DOHH2 (cell line): ENCODE measurements around the gene TM4SF4.

ENCODE experiments used
- H3F3A ChIP-seq: fragments of 200-600 bp; sonication (generic), shearing (Covaris generic); 2 replicates; pipeline ENCODE4 v1.6.0; 2016; ENCODE audit warnings: antibody characterized with exemption, mild to moderate bottlenecking; ENCODE audit not compliant: control insufficient read depth, insufficient read depth
- H3K27ac ChIP-seq: fragments of 200-600 bp; sonication (generic); 2 replicates; pipeline ENCODE4 v1.5.1; 2014; ENCODE audit warnings: low read depth, mild to moderate bottlenecking, low read length, moderate library complexity
- H3K27me3 ChIP-seq: fragments of 200-600 bp; sonication (generic); 2 replicates; pipeline ENCODE4 v1.6.1; 2014; ENCODE audit warnings: mild to moderate bottlenecking, low read length, mixed read lengths; ENCODE audit not compliant: control insufficient read depth
- H3K36me3 ChIP-seq: fragments of 200-600 bp; sonication (generic); 2 replicates; pipeline ENCODE4 v1.6.1; 2014; ENCODE audit warnings: mild to moderate bottlenecking, low read length, moderate library complexity, mixed read lengths; ENCODE audit not compliant: control insufficient read depth
- H3K4me1 ChIP-seq: fragments of 200-600 bp; sonication (generic); 2 replicates; pipeline ENCODE4 v1.6.1; 2014; ENCODE audit warnings: mild to moderate bottlenecking, low read length, mixed read lengths; ENCODE audit not compliant: control insufficient read depth
- H3K4me2 ChIP-seq: fragments of 200-600 bp; sonication (generic); 2 replicates; pipeline ENCODE4 v1.6.0; 2014; ENCODE audit warnings: mild to moderate bottlenecking, low read length, moderate library complexity
- H3K4me3 ChIP-seq: fragments of 200-600 bp; sonication (generic); 2 replicates; pipeline ENCODE4 v1.5.1; 2014; ENCODE audit warnings: mild to moderate bottlenecking, low read length, mixed read lengths
- H3K79me2 ChIP-seq: fragments of 200-600 bp; sonication (generic); 2 replicates; pipeline ENCODE4 v1.6.1; 2014; ENCODE audit warnings: mild to moderate bottlenecking, low read length, mixed read lengths; ENCODE audit not compliant: control insufficient read depth
- H3K9me2 ChIP-seq: fragments of 200-600 bp; sonication (generic); replicated peaks from 2 replicates; pipeline ENCODE4 v1.6.1; 2014; ENCODE audit warnings: mild to moderate bottlenecking, low read length, mixed read lengths; ENCODE audit not compliant: control insufficient read depth
- H3K9me3 ChIP-seq: fragments of 200-600 bp; sonication (generic); 2 replicates; pipeline ENCODE4 v1.6.1; 2014; ENCODE audit warnings: antibody characterized with exemption, low read length, mixed read lengths; ENCODE audit not compliant: control insufficient read depth, insufficient read depth
- H4K20me1 ChIP-seq: fragments of 200-600 bp; sonication (generic); 2 replicates; pipeline ENCODE4 v1.6.0; 2014; ENCODE audit warnings: low read depth, mild to moderate bottlenecking, antibody characterized with exemption, low read length, moderate library complexity; ENCODE audit not compliant: control insufficient read depth, insufficient read depth
- EZH2phosphoT487 ChIP-seq: fragments of 200-600 bp; sonication (generic); IDR thresholded peaks from 2 replicates; pipeline ENCODE4 v1.6.1; 2017; ENCODE audit warnings: borderline replicate concordance, mild to moderate bottlenecking, antibody characterized with exemption, low read length, moderate library complexity, mixed read lengths
- TF ChIP-seq, protein P1 (sequence below): fragments of 200-600 bp; sonication (generic); IDR thresholded peaks from one replicate; pipeline ENCODE4 v1.5.1; 2014; ENCODE audit warnings: antibody characterized with exemption, mild to moderate bottlenecking, low read depth, low read length; ENCODE audit not compliant: poor library complexity, severe bottlenecking

The TM4SF4 gene

DNA sequence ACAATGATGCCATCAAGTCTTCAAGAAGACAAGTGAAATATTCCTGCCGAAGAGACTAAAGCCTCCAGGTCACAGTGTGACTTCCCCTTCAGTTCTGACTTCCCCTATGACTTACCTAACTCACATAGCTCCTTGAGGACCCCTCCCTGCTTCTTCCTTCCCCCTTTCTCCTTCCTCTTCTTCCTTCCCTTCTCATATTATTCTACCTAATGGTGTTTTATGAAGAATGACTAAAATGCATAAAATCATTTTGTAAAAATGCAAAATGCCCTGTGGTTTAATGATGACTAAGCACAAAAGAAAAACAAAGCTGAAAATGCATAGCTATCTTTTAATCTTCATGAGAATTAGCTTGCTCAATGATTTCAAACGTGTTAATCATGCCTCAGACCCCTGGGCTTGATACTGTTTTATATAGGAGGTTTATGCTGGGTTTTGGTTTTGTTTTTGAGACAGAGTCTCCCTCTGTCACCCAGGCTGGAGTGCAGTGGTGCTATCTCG, 26.1 kb upstream of the TM4SF4 start:
- no peaks in the 10 kb centered on the region for H3K79me2 ChIP-seq
- H3K4me3 ChIP-seq: no peak overlapping the region
- H3K9me3 ChIP-seq: peaks cover 8% of the 10 kb centered on the region; the same call in 1 of the 2 replicates
- no peak for TF ChIP-seq EZH2phosphoT487
- TF ChIP-seq, protein P1, sequence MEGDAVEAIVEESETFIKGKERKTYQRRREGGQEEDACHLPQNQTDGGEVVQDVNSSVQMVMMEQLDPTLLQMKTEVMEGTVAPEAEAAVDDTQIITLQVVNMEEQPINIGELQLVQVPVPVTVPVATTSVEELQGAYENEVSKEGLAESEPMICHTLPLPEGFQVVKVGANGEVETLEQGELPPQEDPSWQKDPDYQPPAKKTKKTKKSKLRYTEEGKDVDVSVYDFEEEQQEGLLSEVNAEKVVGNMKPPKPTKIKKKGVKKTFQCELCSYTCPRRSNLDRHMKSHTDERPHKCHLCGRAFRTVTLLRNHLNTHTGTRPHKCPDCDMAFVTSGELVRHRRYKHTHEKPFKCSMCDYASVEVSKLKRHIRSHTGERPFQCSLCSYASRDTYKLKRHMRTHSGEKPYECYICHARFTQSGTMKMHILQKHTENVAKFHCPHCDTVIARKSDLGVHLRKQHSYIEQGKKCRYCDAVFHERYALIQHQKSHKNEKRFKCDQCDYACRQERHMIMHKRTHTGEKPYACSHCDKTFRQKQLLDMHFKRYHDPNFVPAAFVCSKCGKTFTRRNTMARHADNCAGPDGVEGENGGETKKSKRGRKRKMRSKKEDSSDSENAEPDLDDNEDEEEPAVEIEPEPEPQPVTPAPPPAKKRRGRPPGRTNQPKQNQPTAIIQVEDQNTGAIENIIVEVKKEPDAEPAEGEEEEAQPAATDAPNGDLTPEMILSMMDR: no peak
- H3K27me3 ChIP-seq: no peaks in the 10 kb centered on the region
- no peak overlapping the region for H3K27ac ChIP-seq
- H3K4me1 ChIP-seq: no peaks in the 10 kb centered on the region
- H3F3A ChIP-seq: no peaks in the 10 kb centered on the region
- H3K4me2 ChIP-seq: no peak overlapping the region
- H3K9me2 ChIP-seq: no peaks in the 10 kb centered on the region
- H4K20me1 ChIP-seq: no peaks in the 10 kb centered on the region
- H3K36me3 ChIP-seq: no peaks in the 10 kb centered on the region

DNA sequence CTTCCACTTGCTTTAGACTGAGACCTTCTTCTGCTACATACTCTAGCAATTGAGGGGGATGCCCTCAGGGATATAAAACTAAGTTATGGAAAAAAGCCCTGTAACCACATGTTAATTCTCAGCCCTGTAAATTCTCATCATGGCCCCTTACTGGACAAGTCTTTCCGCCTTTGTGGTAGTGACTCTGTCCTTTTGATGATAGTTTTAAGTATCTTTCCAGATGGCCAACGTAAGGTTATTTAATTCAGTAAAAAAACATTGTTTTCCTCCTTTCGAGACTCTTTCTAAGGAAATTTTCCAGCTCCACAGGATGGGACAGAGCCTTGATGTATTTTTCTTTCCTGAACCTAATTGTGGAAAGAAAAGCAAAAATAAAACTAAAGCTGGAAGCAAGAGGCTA, 25.3 kb upstream of the TM4SF4 start:
- TF ChIP-seq, protein P1: no peak
- TF ChIP-seq EZH2phosphoT487: no peak
- Histone ChIP-seq H3K4me1 (no peaks in the 10 kb centered on the region), H3K4me2 (no peak overlapping the region), H4K20me1 (no peaks in the 10 kb centered on the region), H3K36me3 (no peaks in the 10 kb centered on the region), H3K27ac (no peak overlapping the region), H3K9me2 (no peaks in the 10 kb centered on the region), H3F3A (no peaks in the 10 kb centered on the region), H3K9me3 (peaks cover 8% of the 10 kb centered on the region; the same call in 1 of the 2 replicates), H3K79me2 (no peaks in the 10 kb centered on the region), H3K27me3 (no peaks in the 10 kb centered on the region), H3K4me3 (no peak overlapping the region)

DNA sequence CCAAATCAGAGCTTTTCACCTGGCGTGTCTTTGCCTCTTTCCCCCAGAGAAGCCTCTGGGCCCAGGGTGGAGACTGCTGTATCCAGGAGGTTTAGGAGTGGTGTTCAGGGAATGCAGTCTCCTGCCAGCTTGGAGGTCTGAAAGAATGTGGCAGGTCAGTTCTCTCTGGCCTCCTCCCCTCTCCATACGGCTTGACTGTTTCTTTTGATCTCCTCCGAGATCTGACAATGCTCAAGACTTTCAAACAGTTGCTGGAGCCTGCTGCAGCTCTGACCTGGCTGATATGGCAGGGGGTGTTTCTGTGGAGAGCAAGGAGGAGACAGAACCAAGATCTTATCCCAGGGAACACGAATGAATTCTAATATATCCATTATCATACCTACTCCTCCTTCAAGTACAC, 24.7 kb upstream of the TM4SF4 start:
- no peak overlapping the region for H3K4me3 ChIP-seq
- no peaks in the 10 kb centered on the region for H4K20me1 ChIP-seq
- no peaks in the 10 kb centered on the region for H3K27me3 ChIP-seq
- no peaks in the 10 kb centered on the region for H3K36me3 ChIP-seq
- no peaks in the 10 kb centered on the region for H3K4me1 ChIP-seq
- H3K9me2 ChIP-seq: no peaks in the 10 kb centered on the region
- H3F3A ChIP-seq: no peaks in the 10 kb centered on the region
- no peaks in the 10 kb centered on the region for H3K79me2 ChIP-seq
- peaks cover 8% of the 10 kb centered on the region; the same call in 1 of the 2 replicates for H3K9me3 ChIP-seq
- TF ChIP-seq, protein P1: no peak
- no peak for TF ChIP-seq EZH2phosphoT487
- no peak overlapping the region for H3K27ac ChIP-seq
- no peak overlapping the region for H3K4me2 ChIP-seq

DNA sequence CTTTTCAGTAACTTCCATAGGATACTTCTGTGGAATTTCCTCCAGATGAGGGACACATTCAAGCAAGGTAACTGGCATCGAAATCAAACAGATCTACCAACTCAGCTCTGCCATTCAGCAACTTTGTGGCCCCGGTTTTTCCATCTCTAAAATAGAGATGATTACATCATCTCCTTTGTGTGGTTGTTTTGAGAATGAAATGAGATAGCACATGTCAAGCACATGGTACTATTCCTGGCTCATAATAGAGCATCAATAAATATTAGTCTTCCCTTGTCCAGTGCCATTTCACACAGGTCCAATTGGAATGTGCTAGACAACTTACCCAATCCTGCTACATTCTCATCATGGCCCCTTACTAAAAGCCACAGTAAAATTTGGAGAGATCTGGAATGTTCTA, 24.2 kb upstream of the TM4SF4 start:
- Histone ChIP-seq H3K4me1 (no peaks in the 10 kb centered on the region), H3K27me3 (no peaks in the 10 kb centered on the region), H4K20me1 (no peaks in the 10 kb centered on the region), H3K79me2 (no peaks in the 10 kb centered on the region), H3K9me3 (peaks cover 8% of the 10 kb centered on the region; the same call in 1 of the 2 replicates), H3K4me2 (no peak overlapping the region), H3F3A (no peaks in the 10 kb centered on the region), H3K9me2 (no peaks in the 10 kb centered on the region), H3K36me3 (no peaks in the 10 kb centered on the region), H3K4me3 (no peak overlapping the region), H3K27ac (no peak overlapping the region)
- TF ChIP-seq EZH2phosphoT487: no peak
- TF ChIP-seq, protein P1: no peak
